Measurements from ENCODE around the gene AUNIP.

- TF ChIP-seq POLR2AphosphoS5 (IDR thresholded peaks at IDR 0.05): no peak
- TF ChIP-seq, protein P1, sequence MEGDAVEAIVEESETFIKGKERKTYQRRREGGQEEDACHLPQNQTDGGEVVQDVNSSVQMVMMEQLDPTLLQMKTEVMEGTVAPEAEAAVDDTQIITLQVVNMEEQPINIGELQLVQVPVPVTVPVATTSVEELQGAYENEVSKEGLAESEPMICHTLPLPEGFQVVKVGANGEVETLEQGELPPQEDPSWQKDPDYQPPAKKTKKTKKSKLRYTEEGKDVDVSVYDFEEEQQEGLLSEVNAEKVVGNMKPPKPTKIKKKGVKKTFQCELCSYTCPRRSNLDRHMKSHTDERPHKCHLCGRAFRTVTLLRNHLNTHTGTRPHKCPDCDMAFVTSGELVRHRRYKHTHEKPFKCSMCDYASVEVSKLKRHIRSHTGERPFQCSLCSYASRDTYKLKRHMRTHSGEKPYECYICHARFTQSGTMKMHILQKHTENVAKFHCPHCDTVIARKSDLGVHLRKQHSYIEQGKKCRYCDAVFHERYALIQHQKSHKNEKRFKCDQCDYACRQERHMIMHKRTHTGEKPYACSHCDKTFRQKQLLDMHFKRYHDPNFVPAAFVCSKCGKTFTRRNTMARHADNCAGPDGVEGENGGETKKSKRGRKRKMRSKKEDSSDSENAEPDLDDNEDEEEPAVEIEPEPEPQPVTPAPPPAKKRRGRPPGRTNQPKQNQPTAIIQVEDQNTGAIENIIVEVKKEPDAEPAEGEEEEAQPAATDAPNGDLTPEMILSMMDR (IDR thresholded peaks at IDR 0.05): no peak
- TF ChIP-seq POLR2A (IDR thresholded peaks at IDR 0.05): peak in 1 of 4 donors; percentile 22
Observed at GRCh38 chr1:25795946-25796810, 63.1 kb downstream of the AUNIP start.

Data from upper lobe of left lung (tissue), 4 donors.